ENCODE data around the gene PPT1. TPM values are rescaled to one million over a fixed set of nuclear protein-coding genes. Genes with fewer than 3 reads are reported as not detected.

PPT1 gene
- total and polyA plus RNA-seq, 2 of the 13 experiments (the other 11 are each of a cell fraction or from before 2014, with no cell fraction given), result 129 TPM

DNA sequence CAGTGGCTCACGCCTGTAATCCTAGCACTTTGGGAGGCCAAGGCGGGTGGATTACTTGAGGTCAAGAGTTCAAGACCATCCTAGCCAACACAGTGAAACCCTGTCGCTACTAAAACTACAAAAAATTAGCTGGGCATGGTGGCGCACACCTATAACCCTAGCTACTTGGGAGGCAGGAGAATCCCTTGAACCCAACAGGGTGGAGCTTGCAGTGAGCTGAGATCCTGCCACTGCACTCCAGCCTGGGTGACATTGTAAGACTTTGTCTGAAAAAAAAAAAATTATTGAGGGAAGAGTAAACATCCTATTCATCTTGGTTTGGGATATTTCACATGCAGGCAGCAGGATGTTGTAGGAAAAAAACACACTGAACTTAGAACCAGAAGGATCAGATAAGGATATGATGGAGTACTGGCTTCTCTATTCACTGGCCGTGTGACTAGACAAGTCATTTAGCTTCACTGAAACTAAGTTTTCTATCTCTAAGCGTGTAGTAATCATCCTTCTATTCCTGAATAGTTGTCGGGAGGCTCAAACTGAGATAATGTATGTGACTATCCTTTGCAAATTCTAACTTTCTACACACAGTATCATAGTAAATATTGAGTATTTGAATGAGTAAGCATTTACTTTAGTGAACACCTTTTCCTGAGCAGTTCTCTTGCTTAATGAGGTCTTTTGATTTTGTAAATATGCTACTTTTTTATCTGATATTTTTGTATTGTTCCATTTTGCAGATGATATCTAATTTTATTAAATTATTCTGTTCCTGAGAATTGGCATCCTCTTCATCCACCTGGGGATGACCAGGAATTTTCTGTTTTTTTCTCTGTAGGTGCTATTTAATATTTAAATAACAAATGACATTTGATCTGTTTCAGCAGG, 38.4 kb downstream of the PPT1 start (continued):
- TF ChIP-seq, protein P1, sequence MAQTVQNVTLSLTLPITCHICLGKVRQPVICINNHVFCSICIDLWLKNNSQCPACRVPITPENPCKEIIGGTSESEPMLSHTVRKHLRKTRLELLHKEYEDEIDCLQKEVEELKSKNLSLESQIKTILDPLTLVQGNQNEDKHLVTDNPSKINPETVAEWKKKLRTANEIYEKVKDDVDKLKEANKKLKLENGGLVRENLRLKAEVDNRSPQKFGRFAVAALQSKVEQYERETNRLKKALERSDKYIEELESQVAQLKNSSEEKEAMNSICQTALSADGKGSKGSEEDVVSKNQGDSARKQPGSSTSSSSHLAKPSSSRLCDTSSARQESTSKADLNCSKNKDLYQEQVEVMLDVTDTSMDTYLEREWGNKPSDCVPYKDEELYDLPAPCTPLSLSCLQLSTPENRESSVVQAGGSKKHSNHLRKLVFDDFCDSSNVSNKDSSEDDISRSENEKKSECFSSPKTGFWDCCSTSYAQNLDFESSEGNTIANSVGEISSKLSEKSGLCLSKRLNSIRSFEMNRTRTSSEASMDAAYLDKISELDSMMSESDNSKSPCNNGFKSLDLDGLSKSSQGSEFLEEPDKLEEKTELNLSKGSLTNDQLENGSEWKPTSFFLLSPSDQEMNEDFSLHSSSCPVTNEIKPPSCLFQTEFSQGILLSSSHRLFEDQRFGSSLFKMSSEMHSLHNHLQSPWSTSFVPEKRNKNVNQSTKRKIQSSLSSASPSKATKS (CRISPR knock-in tag; IDR thresholded peaks at IDR 0.05), result no peak
- TF ChIP-seq, protein P2, sequence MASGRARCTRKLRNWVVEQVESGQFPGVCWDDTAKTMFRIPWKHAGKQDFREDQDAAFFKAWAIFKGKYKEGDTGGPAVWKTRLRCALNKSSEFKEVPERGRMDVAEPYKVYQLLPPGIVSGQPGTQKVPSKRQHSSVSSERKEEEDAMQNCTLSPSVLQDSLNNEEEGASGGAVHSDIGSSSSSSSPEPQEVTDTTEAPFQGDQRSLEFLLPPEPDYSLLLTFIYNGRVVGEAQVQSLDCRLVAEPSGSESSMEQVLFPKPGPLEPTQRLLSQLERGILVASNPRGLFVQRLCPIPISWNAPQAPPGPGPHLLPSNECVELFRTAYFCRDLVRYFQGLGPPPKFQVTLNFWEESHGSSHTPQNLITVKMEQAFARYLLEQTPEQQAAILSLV (CRISPR knock-in tag; IDR thresholded peaks at IDR 0.05; ENCODE audit: borderline replicate concordance), result no peak
- TF ChIP-seq ZFX (CRISPR knock-in tag; IDR thresholded peaks at IDR 0.05; ENCODE audit: low read depth) (no peak), ZNF562 (CRISPR knock-in tag; IDR thresholded peaks at IDR 0.05; ENCODE audit: borderline replicate concordance) (no peak), CCDC6 (CRISPR knock-in tag; IDR thresholded peaks at IDR 0.05) (no peak), TGIF2 (CRISPR knock-in tag; IDR thresholded peaks at IDR 0.05) (no peak), MBD4 (IDR thresholded peaks at IDR 0.05; ENCODE audit: borderline replicate concordance, low read length) (no peak), GZF1 (CRISPR knock-in tag; IDR thresholded peaks at IDR 0.05) (no peak), PHF20 (CRISPR knock-in tag; IDR thresholded peaks at IDR 0.05) (no peak), ZNF124 (CRISPR knock-in tag; IDR thresholded peaks at IDR 0.05) (no peak), ZNF274 (CRISPR knock-in tag; IDR thresholded peaks at IDR 0.05) (no peak), ZMAT3 (CRISPR knock-in tag; conservative IDR thresholded peaks at IDR 0.05) (no peak), MAX (IDR thresholded peaks at IDR 0.05) (no peak), ZNF3 (CRISPR knock-in tag; IDR thresholded peaks at IDR 0.05) (no peak), E2F5 (CRISPR knock-in tag; conservative IDR thresholded peaks at IDR 0.05) (no peak), ZNF672 (CRISPR knock-in tag; IDR thresholded peaks at IDR 0.05) (no peak)
- TF ChIP-seq, protein P3, sequence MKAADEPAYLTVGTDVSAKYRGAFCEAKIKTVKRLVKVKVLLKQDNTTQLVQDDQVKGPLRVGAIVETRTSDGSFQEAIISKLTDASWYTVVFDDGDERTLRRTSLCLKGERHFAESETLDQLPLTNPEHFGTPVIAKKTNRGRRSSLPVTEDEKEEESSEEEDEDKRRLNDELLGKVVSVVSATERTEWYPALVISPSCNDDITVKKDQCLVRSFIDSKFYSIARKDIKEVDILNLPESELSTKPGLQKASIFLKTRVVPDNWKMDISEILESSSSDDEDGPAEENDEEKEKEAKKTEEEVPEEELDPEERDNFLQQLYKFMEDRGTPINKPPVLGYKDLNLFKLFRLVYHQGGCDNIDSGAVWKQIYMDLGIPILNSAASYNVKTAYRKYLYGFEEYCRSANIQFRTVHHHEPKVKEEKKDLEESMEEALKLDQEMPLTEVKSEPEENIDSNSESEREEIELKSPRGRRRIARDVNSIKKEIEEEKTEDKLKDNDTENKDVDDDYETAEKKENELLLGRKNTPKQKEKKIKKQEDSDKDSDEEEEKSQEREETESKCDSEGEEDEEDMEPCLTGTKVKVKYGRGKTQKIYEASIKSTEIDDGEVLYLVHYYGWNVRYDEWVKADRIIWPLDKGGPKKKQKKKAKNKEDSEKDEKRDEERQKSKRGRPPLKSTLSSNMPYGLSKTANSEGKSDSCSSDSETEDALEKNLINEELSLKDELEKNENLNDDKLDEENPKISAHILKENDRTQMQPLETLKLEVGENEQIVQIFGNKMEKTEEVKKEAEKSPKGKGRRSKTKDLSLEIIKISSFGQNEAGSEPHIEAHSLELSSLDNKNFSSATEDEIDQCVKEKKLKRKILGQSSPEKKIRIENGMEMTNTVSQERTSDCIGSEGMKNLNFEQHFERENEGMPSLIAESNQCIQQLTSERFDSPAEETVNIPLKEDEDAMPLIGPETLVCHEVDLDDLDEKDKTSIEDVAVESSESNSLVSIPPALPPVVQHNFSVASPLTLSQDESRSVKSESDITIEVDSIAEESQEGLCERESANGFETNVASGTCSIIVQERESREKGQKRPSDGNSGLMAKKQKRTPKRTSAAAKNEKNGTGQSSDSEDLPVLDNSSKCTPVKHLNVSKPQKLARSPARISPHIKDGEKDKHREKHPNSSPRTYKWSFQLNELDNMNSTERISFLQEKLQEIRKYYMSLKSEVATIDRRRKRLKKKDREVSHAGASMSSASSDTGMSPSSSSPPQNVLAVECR (CRISPR knock-in tag; IDR thresholded peaks at IDR 0.05; ENCODE audit: borderline replicate concordance), result no peak
- TF ChIP-seq, protein P4, sequence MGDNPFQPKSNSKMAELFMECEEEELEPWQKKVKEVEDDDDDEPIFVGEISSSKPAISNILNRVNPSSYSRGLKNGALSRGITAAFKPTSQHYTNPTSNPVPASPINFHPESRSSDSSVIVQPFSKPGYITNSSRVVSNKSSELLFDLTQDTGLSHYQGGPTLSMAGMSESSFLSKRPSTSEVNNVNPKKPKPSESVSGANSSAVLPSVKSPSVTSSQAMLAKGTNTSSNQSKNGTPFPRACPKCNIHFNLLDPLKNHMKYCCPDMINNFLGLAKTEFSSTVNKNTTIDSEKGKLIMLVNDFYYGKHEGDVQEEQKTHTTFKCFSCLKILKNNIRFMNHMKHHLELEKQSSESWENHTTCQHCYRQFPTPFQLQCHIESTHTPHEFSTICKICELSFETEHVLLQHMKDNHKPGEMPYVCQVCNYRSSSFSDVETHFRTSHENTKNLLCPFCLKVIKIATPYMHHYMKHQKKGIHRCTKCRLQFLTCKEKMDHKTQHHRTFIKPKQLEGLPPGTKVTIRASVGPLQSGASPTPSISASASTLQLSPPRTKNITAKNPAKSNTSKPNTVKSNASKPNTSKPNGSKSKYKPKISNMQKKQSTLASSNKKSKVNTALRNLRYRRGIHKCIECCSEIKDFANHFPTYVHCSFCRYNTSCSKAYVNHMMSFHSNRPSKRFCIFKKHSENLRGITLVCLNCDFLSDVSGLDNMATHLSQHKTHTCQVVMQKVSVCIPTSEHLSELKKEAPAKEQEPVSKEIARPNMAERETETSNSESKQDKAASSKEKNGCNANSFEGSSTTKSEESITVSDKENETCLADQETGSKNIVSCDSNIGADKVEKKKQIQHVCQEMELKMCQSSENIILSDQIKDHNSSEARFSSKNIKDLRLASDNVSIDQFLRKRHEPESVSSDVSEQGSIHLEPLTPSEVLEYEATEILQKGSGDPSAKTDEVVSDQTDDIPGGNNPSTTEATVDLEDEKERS (CRISPR knock-in tag; IDR thresholded peaks at IDR 0.05), result no peak
